ENCODE data around the gene ADCY9.
A peak's percentile ranks its signal among the peaks of the same experiment; 100 is the strongest.
"Not testable (repeated sequence)": the region's sequence is repeated elsewhere in the genome, so short reads cannot be mapped to it uniquely, and the experiment has no call there.

Gene ADCY9

DNA sequence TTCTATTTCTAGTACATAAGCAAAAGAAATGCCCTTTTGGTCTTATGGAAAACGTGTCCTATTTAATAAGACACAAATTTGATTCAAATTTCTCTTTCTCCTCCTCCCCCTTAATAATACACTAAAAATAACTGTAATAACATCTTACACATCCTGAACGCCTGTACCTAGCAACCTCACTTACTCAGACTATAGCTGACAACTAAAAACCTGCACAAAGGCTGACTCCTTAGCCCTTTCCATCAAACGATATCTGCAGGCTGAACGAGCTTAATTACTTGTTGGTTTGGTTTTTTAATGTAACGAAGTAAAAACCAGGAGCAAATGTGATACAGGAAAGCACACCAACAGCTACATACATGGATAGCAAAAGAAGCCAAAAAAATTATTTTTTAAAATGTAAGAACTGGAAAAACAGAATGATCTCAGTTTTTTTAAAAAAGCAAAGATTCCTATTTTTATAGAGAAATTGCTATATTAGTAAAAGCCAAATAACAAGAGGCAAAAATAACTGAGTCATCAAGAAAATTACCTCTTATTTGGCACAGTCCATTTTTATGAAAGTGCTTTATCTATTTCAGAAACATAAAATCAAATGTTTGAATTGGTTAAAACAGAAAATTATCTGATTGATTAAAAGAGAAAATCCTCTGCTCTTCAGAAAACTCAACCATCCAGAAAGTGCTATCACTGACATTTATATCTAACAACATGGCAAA, 23.5 kb downstream of the ADCY9 start:
- DNase-seq: no peak

DNA sequence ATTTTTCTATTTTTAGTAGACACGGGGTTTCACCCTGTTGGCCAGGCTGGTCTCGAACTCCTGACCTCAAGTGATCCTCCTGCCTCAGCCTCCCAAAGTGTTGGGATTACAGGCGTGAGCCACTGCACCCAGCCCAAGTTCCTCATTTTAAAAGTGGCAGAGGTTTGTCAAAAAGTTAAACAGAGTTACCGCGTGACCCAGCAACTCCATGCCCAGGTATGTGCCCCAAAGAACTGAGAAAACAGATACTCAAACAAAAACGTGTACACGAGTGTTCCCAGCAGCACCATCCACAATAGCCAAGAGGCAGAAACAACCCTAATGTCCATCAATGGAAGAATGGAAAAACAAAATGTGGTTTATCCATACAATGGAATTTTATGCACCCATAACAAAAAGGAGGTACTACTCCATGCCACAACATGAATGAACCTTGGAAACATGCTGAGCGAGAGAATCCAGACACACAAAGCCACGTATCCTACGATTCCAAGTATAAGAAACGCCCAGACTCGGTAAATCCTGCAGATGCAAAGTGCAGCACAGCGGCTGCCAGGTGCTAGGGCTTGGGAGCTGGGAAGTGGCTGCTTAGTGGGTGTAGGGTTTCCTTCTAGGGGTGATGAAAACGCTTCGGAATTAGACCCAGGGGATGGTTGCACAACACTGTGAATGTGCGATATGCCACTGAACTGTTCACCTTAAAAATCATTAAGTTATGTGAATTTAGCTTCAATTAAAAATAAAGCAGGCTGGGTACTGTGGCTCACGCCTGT, 24.8 kb downstream of the ADCY9 start:
- no peak for DNase-seq

DNA sequence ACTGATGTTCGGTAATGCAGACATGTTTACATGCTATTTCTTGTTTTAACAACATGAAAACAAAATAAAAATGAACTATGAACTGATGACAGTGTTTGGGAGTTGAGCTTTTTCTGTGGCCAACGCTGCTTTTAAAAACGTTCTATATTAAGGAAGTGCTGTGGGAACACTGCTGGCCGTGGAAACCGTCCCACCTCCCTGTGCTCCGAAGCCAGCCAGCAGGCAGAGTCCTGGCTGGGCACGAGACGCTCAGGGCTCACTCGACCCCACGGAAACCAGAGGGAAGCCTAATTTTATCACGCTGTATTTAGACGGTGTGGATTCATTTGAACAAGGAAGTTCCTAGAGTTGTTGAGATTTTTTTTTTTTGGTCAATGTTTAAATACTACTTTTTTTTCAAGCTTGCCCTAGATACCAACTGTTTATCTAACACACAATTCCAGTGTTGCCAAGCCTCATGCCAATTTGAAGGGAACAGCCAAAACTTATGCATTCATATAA, 25.8 kb downstream of the ADCY9 start:
- peak; percentile 18 for DNase-seq

DNA sequence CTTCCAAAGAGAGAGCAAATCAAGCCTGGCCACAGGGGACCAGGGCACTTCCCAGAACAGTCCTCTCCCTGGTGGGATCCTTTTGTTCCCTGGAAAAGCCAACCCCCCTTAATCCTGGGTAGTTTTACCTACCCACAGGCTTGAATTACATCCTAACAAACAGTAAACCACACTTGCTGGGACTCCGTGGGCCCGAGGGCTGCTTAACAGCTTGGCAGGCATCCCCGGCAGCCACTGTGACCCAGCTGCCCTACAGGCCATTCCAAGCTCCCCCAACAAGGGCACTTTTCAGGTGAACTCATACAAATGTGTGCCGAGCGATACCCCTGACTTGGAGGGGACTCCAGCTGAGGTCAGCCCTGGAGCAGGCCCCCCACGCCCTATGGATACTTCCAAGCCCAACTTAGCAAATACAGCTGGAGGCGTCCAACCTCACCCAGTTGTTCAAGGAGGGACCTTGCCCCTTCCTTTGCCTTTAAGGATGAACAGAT, 26.4 kb downstream of the ADCY9 start:
- no peak for DNase-seq

DNA sequence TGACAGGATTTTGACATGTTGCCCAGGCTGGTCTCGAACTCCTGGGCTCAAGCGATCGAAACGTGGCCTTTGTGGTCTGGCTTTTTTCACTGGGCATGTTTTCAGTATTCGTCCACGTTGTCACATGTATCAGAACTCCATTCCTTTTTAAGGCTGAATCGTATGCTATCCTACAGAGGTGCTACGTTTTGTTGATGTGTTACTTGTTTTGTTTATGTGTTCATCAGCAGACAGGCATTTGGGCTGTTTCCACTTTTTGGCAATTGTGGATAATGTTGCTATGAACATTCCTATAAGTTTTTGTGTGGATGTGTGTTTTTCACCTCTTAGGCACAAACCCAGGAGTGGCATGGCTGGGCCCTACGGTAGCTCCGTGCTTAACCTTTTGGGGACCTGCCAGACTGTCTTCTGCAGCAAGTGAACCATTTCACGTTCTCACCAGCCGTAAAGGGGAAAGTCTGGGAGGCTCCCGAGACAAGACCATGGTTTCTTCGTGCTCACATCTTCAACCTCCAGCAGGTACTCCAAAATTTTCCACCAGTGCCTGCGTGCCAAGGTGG, 26.9 kb downstream of the ADCY9 start:
- no peak for DNase-seq

DNA sequence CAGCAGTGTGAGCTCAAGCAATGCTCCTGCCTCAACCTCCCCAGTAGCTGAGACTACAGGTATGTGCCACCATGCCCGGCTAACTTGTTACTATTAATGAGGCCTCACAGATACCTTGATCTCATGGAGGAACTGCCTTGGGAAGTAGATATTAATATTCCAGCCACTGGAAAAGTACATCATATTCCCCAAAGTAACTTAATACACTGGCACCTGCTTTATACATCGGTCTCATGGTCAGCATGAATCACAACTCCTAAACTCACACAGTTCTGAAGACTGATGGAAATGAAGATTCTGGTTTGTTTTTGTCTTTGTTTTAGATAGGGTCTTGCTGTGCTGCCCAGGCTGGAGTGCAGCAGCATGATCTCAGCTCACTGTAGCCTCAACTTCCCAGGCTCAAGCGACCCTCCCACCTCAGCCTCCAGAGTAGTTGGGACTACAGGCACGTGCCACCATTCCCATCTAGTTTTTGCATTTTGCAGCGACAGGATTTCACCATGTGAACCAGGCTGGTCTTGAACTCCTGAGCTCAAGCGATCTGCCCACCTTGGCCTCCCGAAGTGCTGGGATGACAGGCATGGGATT, 28.2 kb downstream of the ADCY9 start:
- no peak for DNase-seq

DNA sequence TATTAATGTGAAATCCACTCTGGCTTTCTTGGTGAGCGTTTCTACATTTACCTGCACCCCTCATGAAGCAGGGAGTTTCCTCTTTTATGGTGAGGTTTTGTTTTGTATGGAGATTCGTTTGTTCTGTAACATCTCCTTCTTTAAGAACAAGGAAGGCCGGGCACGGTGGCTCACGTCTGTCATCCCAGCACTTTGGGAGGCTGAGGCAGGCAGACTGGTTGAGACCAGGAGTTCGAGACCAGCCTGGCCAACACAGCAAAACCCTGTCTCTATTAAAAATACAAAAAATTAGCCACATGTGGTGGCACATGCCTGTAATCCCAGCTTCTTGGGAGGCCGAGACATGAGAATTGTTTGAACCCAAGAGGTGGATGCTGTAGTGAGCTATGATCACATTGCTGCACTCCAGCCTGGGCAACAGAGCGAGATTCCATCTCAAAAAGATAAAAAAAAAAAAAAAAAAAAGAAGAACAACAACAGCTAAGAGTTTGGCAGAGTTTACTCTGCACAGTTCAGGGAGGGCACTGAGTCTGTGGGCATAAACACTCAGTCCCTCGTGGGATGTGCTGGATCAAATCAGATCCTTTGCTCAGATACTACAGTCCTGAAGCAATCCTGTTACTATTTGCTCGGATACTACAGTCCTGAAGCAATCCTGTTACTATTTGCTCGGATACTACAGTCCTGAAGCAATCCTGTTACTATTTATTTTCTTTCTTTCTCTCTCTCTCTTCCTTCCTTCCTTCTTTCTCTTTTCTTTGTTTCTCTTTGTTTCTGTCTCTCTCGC, 28.9 kb downstream of the ADCY9 start:
- no peak for DNase-seq

DNA sequence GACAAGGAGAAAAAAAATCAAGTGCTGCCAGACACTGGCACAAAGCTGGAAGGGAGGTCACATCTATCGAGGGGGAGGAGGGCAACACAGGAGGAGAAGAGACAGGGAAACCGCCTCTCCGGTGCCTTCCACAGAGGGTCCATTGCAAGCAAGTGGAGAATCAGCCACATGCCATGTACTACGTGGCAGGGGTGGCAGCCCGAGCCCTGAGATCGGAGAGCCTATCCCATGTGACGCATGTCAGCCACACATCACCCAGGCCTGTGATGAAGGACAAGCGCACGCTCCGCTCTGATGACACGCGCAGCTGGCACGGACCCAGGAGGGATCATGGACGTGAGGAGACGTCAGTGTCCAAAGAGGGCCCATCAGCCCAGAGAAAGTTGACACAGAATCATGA, 30.1 kb downstream of the ADCY9 start:
- DNase-seq: no peak

DNA sequence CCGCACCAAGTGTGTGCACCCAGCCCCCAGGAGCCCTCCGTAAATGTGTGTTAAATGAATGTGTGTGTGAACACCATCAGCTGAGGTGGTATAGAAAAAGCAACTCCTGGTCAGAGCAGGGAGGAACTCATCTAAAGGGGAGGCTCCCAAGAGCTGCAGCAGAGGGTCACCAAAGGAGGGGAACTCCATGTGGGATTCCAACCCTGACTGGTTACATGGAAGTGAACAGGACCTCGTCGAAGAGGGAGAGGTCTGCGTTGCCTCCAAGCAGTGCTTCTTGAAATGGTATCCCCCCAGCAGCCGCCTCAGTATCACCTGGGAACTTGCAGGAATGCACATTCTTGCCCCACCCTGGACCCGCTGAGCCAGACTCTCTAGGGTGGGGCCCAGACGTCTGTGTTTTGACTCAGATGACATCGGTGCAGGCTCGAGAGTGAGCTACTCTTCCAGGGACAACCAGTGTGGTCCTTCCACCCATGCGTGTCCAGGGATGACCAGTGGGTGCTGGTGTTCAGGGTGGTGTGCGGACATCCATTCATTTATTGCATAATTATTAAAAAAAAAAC, 30.8 kb downstream of the ADCY9 start:
- no peak for DNase-seq

DNA sequence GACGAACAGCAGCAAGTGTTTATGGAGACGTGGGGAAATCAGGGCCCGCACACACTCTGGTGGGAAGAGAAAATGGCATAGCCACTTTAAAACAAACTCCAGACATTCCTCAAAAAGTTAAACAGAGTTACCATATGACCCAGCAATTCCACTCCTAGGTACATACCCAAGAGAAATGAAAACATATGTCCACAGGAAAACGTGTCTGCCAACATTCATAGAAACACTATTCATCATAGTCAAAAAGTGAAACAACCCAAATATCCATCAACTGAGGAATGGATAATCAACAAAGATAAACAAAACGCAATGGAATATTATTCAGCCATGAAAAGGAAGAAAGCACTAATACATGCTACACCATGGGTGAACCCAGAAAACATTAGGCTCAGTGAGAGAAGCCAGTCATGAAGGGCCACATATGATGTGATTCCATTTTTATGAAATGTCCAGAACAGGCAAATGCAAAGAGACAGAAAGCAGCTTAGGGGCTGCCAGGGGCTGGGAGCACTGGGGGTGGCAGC, 32.8 kb downstream of the ADCY9 start:
- DNase-seq: no peak

DNA sequence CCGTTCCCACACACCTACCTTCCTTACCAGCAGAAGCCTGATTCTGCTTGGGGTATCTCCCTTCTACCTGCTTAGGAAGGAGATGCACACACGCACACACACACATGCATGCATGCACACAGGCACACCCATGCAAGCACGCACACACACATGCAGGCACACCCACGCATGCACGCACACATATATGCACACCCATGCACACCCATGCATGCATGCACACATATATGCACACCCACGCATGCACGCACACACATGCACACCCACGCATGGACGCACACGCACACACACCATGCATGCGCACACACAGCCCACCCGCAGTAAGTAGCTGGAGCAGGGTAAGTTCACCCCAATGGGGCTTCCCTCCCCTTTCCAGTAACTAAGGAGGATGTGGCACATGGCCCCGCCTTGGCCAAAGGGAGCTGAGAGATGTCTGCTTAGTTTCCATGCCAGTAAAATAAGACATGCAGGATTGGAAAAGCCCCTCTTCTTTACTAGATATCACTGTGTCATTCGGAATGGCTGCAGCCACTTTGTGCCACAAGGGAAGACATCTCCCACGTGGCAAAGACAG, 33.7 kb downstream of the ADCY9 start:
- no peak for DNase-seq

DNA sequence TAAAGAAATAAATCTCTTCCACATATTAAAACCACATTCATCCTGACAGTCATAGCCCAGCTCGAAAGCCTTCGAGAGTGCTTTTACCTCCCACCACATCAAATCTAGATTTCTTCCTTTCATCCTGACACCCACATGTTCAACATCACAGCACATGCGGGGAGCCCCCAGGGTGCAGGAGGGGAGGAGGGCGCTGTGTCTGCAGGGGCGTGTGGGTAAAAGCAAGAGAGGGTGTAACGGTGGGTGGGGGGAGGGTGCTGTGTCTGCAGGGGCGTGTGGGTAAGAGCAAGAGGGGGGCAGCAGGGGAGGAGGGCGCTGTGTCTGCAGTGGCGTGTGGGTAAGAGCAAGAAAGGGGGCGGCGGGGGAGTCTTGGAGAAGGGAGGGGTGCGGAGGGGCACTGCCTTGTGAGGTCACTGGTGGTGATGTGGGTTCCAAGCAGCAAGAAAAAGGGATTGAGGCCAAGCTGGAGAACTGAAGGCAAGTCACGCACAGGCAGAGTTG, 34.7 kb downstream of the ADCY9 start:
- no peak for DNase-seq

DNA sequence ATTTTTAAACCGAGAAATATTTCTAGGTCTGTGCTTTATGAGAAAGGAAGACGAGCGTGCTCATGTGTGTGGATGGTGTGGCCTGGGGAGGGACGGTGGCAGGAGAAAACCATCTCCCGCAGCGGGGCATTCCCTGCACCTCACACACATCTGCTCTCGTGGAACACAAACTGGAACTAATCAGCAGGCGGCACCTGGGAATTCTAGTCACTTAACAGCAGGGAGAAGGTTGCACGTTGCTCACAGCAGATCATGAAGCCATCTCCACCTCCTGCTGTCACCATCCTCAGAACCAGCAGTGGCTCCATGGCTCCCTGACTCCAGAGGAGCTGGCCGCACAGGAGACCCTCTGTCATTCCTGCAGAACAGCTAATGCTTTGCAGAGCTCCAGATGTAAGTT, 35.2 kb downstream of the ADCY9 start:
- no peak for DNase-seq

DNA sequence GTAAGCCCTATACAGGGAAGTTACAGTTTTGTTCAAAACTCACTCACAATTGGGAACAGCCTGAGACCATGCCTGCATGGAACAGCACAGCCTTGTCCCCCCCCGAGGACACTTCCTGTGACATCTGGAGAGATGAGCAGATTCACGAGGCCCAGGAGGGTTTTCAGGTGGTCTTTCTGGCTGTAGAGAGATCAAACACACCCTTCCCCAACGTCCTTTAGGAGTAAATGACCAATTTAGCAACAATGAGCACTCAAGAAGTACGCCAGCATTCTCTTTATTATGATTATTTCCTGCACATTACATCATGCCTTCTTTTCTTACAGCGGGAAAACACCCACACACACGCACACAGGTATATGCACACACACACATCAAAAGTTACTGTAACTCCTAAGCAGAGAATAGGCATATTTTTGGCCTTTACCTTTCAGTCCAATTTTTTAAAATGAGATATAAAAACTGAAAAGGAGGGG, 39.0 kb downstream of the ADCY9 start:
- no peak for DNase-seq

DNA sequence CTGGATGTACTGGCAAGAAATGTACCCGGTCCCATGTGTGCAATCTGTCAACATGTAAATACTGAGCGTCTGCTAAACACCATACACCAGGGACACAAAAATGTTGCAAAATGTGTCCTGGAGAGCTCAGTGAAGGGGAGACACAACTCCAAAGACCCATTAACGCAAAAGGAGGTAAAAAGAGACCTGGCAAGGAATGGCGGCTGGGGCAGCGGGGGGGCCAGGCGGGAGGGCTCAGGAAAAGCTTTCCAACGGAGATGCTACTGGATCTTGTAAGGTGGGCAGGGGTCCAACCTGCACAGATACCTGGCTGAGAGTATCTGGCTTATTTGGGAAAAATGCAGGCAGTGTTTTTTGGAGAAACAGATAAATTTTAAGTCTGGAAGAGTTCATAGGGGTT, 40.7 kb downstream of the ADCY9 start:
- no peak for DNase-seq

DNA sequence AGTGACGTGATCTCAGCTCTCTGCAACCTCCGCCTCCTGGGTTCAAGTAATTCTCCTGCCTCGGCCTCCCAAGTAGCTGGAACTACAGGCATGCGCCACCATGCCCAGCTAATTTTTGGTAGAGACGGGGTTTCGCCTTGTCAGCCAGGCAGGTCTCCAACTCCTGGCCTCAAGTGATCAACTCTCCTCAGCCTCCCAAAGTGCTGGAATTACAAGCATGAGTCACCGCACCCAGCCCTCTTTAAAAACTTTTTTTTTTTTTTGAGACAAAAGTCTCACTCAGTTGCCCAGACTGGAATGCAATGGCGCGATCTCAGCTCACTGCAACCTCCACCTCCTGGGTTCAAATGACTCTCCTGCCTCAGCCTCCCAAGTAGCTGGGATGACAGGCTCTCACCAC, 43.1 kb downstream of the ADCY9 start:
- DNase-seq: not testable (repeated sequence)

DNA sequence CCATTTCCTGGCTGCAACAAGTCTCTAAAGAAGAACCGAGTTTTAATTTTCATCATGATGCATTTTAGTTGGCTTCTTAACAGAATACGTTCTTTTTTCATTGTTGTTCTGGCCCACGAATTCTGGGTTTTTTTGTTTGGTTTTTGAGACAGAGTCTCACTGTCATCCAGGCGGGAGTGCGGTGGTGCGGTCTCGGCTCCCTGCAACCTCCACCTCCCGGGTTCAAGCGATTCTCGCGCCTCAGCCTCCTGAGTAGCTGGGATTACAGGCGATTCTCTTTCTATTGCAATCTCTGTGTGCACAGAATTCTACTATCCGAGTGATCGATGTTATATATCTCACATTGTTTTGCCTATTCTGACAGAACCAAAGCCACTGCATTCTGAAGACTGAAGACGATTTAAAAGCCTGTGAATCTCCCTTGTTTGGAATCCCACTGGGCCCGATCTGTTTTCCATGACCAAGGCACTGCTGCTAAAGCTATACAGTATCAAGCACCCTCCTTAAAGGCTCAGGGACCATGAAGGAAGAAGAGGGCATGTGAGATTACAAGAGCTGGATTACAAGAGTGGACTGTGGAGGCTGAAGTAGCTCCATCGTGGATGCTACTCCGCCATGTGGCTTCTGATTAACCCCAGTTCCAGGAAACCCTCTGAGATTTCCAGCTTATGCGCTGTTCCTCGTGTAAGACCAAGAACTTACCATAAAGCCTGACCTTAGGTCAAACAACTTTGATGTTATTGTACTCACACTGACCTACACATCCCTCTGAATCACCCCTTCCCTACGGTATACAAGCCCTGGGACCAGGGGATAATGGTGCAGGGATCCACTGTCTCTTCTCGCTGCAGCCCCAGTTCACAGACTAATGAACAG, 44.3 kb downstream of the ADCY9 start:
- no peak for DNase-seq

DNA sequence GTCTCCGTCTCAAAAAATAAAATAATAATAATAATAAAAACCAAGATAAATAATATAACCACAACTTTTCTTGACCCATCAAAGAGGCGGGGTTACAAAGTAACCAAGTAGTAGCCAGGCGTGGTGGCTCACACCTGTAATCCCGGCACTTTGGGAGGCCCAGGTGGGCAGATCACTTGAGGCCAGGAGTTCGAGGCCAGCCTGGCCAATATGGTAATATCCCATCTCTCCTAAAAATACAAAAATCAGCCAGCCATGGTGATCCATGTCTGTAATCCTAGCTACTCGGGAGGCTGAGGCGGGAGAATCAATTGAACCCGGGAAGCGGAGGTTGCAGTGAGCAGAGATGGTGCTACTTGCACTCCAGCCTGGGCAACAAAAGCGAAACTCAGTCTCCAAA, 45.3 kb downstream of the ADCY9 start:
- no peak for DNase-seq

DNA sequence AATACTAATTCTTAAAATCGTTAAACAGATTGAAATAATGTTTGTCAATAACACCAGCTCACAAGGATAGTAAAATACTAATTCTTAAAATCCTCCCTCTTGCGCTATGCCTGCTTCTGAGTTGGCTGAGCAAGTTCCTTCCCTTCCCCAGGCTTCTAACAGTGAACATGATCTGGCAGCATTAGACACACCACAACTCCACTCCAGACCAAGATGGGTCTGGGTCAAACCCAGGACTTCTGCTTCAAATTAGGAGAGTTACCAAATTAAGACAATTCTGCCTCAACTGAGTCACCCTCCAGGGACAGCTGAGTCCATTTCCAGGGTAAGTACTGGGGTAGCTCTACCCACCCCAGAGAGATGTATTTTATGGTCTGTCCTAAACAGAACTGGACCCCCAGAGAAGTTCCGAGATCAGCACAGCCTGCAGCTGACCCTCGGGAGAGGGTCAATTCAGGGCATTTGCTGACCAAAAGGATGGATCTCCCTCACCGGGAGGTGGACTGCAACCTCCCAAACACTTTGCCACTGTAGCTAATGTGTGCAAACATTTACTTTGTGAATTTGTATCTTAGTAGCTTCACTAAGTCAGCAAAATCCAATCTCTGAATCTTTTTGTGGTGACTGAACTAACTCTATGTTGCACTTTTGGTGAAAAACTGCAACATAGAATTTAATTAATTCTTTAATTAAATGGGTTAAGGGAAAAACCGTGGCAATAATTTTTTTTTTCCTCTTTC, 48.8 kb downstream of the ADCY9 start:
- DNase-seq: no peak

DNA sequence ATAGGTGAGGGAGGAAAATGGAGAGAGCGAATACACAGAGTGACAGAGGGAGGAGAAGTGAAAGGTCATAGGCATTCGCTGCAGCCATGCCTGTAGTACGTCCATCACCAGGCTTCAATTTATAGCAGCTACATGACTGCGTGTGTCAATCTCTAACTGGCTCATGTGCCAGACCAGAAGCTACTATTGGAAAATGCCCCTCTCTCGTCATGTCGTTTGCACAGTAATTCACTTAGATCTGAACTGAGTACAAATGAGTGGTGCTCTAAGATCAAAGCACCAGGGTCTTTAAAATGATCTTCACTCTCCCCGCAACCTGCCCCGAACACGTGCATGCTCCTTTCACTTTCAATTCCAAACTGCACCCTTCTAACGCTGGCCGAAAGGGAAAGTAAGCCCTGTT, 51.3 kb downstream of the ADCY9 start:
- DNase-seq: no peak
